ENCODE measurements around the gene NMNAT3.

The NMNAT3 gene

GRCh38 chr3:139691619-139692018, 13.8 kb upstream of the NMNAT3 start:
- Histone ChIP-seq H3K79me2 (ENCODE audit: insufficient read depth, low read depth) (no peaks in the 10 kb centered on the region), H3K4me2 (no peak overlapping the region), H2AFZ (ENCODE audit: low read depth) (no peak overlapping the region), H3K4me3 (IDR thresholded peaks at IDR 0.05; ENCODE audit: insufficient read depth, low read depth, low read length) (no peak overlapping the region), H3K9ac (no peak overlapping the region), H3K27me3 (ENCODE audit: insufficient read depth, low read depth) (no peaks in the 10 kb centered on the region), H3K27ac (no peak overlapping the region), H4K20me1 (ENCODE audit: insufficient read depth) (no peaks in the 10 kb centered on the region), H3K4me1 (ENCODE audit: low read depth, poor library complexity, severe bottlenecking) (peaks cover 6% of the 10 kb centered on the region), H3K36me3 (ENCODE audit: insufficient read depth) (no peaks in the 10 kb centered on the region)
- TF ChIP-seq CTCF (conservative IDR thresholded peaks at IDR 0.05; ENCODE audit: low read depth, low read length): no peak

GRCh38 chr3:139689708-139690228, 12.0 kb upstream of the NMNAT3 start:
- no peaks in the 10 kb centered on the region for H3K79me2 ChIP-seq (ENCODE audit: insufficient read depth, low read depth)
- no peak overlapping the region for H3K4me2 ChIP-seq
- peaks cover 5% of the 10 kb centered on the region for H3K4me1 ChIP-seq (ENCODE audit: low read depth, poor library complexity, severe bottlenecking)
- no peak overlapping the region for H3K4me3 ChIP-seq (IDR thresholded peaks at IDR 0.05; ENCODE audit: insufficient read depth, low read depth, low read length)
- no peaks in the 10 kb centered on the region for H3K27me3 ChIP-seq (ENCODE audit: insufficient read depth, low read depth)
- H3K36me3 ChIP-seq (ENCODE audit: insufficient read depth): no peaks in the 10 kb centered on the region
- no peak for TF ChIP-seq CTCF (conservative IDR thresholded peaks at IDR 0.05; ENCODE audit: low read depth, low read length)
- no peaks in the 10 kb centered on the region for H4K20me1 ChIP-seq (ENCODE audit: insufficient read depth)
- H2AFZ ChIP-seq (ENCODE audit: low read depth): no peak overlapping the region
- no peak overlapping the region for H3K9ac ChIP-seq
- no peak overlapping the region for H3K27ac ChIP-seq

- no peak overlapping the region for H3K4me3 ChIP-seq (IDR thresholded peaks at IDR 0.05; ENCODE audit: insufficient read depth, low read depth, low read length)
- no peaks in the 10 kb centered on the region for H3K36me3 ChIP-seq (ENCODE audit: insufficient read depth)
- no peaks in the 10 kb centered on the region for H3K27me3 ChIP-seq (ENCODE audit: insufficient read depth, low read depth)
- H3K9ac ChIP-seq: no peak overlapping the region
- no peak overlapping the region for H2AFZ ChIP-seq (ENCODE audit: low read depth)
- no peak overlapping the region for H3K27ac ChIP-seq
- no peaks in the 10 kb centered on the region for H3K4me1 ChIP-seq (ENCODE audit: low read depth, poor library complexity, severe bottlenecking)
- no peak overlapping the region for H3K4me2 ChIP-seq
- TF ChIP-seq CTCF (conservative IDR thresholded peaks at IDR 0.05; ENCODE audit: low read depth, low read length): no peak
- no peaks in the 10 kb centered on the region for H4K20me1 ChIP-seq (ENCODE audit: insufficient read depth)
- H3K79me2 ChIP-seq (ENCODE audit: insufficient read depth, low read depth): no peaks in the 10 kb centered on the region
These were observed 11.3 kb upstream of the NMNAT3 start for GRCh38 chr3:139689122-139689521.

GRCh38 chr3:139687431-139687830, 9.7 kb upstream of the NMNAT3 start:
- H3K4me2 ChIP-seq: no peak overlapping the region
- no peak for TF ChIP-seq CTCF (conservative IDR thresholded peaks at IDR 0.05; ENCODE audit: low read depth, low read length)
- H3K4me3 ChIP-seq (IDR thresholded peaks at IDR 0.05; ENCODE audit: insufficient read depth, low read depth, low read length): no peak overlapping the region
- H3K27ac ChIP-seq: no peak overlapping the region
- no peaks in the 10 kb centered on the region for H4K20me1 ChIP-seq (ENCODE audit: insufficient read depth)
- no peak overlapping the region for H3K9ac ChIP-seq
- no peak overlapping the region for H2AFZ ChIP-seq (ENCODE audit: low read depth)
- no peaks in the 10 kb centered on the region for H3K27me3 ChIP-seq (ENCODE audit: insufficient read depth, low read depth)
- H3K4me1 ChIP-seq (ENCODE audit: low read depth, poor library complexity, severe bottlenecking): no peaks in the 10 kb centered on the region
- no peaks in the 10 kb centered on the region for H3K79me2 ChIP-seq (ENCODE audit: insufficient read depth, low read depth)
- no peaks in the 10 kb centered on the region for H3K36me3 ChIP-seq (ENCODE audit: insufficient read depth)
